GM23248 (cell line): Measurements from ENCODE around the gene ZSCAN20.

Experiments used
- EZH2 ChIP-seq: fragments of 200-600 bp; sonication (generic); IDR thresholded peaks from 2 replicates; pipeline ENCODE4 v1.6.1; 2018; ENCODE audit warnings: antibody characterized with exemption, mild to moderate bottlenecking; ENCODE audit not compliant: insufficient read depth, poor library complexity, severe bottlenecking
- EZH2phosphoT487 ChIP-seq: fragments of 200-600 bp; sonication (generic); IDR thresholded peaks from 2 replicates; pipeline ENCODE4 v1.6.1; 2018; ENCODE audit warnings: antibody characterized with exemption, moderate library complexity, mild to moderate bottlenecking, low read depth; ENCODE audit not compliant: insufficient read depth

DNA sequence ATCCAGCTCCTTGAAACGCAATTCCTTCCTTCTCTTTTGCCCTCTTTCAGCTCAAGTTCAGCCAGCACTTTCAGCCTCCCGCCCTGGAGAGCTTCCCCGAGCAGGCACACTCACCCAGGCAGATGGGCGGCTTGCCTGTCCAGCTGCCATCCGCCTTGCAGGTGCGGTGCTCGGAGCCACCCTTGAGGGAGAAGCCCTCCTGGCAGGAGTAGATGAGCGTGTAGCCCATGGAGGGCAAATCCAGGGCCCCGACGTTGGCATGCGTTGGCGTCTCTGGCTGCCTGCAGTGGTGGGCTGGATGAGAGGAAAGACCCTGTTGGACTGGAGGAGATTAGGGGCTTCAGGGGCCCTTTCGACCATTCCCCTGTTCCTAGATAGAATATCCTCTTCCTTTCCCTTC lies 60.5 kb downstream of the ZSCAN20 start:
- TF ChIP-seq EZH2phosphoT487 (no peak), EZH2 (no peak)
